Vagina (tissue), 2 donors: ENCODE results near the gene SPOCK1.

Experiments
- POLR2A ChIP-seq, 2 donors: fragments of 450-650 bp; IDR thresholded peaks; one replicate each; pipeline ENCODE4 v1.6.1; 2017; ENCODE audit warnings: antibody characterized with exemption in 2 of 2, mild to moderate bottlenecking in 2 of 2, moderate library complexity in 2 of 2
- TF ChIP-seq, protein P1 (sequence below), 3 experiments: fragments of 450-650 bp in 2 of 3; fragments of 200-600 bp in 1 of 3; sonication (generic) in 1 of 3; IDR thresholded peaks; one replicate each; pipeline ENCODE4 v1.5.1; 2017 to 2019; ENCODE audit warnings: antibody characterized with exemption in 3 of 3, mild to moderate bottlenecking in 2 of 3, moderate library complexity in 2 of 3

GRCh38 chr5:137078171-137078665, 420.9 kb downstream of the SPOCK1 start:
- TF ChIP-seq, protein P1, sequence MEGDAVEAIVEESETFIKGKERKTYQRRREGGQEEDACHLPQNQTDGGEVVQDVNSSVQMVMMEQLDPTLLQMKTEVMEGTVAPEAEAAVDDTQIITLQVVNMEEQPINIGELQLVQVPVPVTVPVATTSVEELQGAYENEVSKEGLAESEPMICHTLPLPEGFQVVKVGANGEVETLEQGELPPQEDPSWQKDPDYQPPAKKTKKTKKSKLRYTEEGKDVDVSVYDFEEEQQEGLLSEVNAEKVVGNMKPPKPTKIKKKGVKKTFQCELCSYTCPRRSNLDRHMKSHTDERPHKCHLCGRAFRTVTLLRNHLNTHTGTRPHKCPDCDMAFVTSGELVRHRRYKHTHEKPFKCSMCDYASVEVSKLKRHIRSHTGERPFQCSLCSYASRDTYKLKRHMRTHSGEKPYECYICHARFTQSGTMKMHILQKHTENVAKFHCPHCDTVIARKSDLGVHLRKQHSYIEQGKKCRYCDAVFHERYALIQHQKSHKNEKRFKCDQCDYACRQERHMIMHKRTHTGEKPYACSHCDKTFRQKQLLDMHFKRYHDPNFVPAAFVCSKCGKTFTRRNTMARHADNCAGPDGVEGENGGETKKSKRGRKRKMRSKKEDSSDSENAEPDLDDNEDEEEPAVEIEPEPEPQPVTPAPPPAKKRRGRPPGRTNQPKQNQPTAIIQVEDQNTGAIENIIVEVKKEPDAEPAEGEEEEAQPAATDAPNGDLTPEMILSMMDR (IDR thresholded peaks at IDR 0.05): no peak
- no peak for TF ChIP-seq POLR2A (IDR thresholded peaks at IDR 0.05)
